Lower lobe of right lung (tissue), 2 donors: Measurements from ENCODE around the gene DIABLO. TPM values are rescaled to one million over a fixed set of nuclear protein-coding genes. Genes with fewer than 3 reads are reported as not detected.

Source experiments
- ATAC-seq, 2 donors: fragments of 200-7000 bp; cut with Tn5 transposase; one replicate each; pipeline ENCODE4 v1.9.1; 2020 to 2022; ENCODE audit warnings: mild to moderate bottlenecking in 2 of 2, moderate library complexity in 2 of 2
- DNase-seq: peaks from one replicate; pipeline ENCODE4 v3.0.0-alpha.2; 2020
- H3K27ac ChIP-seq: fragments of 200-600 bp; one replicate; pipeline ENCODE4 v1.8.0; 2022
- H3K27me3 ChIP-seq: fragments of 200-600 bp; one replicate; pipeline ENCODE4 v1.8.0; 2022; ENCODE audit warnings: low read depth
- H3K36me3 ChIP-seq: fragments of 200-600 bp; one replicate; pipeline ENCODE4 v1.8.0; 2022; ENCODE audit warnings: mild to moderate bottlenecking
- H3K4me1 ChIP-seq: fragments of 200-600 bp; one replicate; pipeline ENCODE4 v1.8.0; 2022
- H3K4me3 ChIP-seq: fragments of 200-600 bp; one replicate; pipeline ENCODE4 v1.8.0; 2022; ENCODE audit warnings: mild to moderate bottlenecking
- H3K9me3 ChIP-seq: fragments of 200-600 bp; one replicate; pipeline ENCODE4 v1.8.0; 2022
- intact Hi-C: fragments of 100-400 bp; cut with DNase I; formaldehyde crosslinking; loops from one replicate; pipeline ENCODE4 v1.11.0; 2022
- total RNA-seq: library from RNA; stranded (reverse); fragmentation: NEBNext Ultra II Directional; extraction: Animal tissue kit (Norgen Biotek cat#: 25700); gene quantifications from one replicate; pipeline ENCODE4 v1.2.1, GENCODE V29; 2021
- TF ChIP-seq, protein P1 (sequence below): fragments of 200-600 bp; IDR thresholded peaks from one replicate; pipeline ENCODE4 v1.8.0; 2022; ENCODE audit warnings: antibody characterized with exemption, mild to moderate bottlenecking
- donor health status: DM: no; HTN: yes; CAD: no; lungs with severe emphysema.

Gene DIABLO
- total RNA-seq, 1 donor from 2014 or later = 31.1 TPM

GRCh38 chr12:122238861-122239260, 13.0 kb upstream of the DIABLO start:
- no peak for ATAC-seq
- TF ChIP-seq, protein P1, sequence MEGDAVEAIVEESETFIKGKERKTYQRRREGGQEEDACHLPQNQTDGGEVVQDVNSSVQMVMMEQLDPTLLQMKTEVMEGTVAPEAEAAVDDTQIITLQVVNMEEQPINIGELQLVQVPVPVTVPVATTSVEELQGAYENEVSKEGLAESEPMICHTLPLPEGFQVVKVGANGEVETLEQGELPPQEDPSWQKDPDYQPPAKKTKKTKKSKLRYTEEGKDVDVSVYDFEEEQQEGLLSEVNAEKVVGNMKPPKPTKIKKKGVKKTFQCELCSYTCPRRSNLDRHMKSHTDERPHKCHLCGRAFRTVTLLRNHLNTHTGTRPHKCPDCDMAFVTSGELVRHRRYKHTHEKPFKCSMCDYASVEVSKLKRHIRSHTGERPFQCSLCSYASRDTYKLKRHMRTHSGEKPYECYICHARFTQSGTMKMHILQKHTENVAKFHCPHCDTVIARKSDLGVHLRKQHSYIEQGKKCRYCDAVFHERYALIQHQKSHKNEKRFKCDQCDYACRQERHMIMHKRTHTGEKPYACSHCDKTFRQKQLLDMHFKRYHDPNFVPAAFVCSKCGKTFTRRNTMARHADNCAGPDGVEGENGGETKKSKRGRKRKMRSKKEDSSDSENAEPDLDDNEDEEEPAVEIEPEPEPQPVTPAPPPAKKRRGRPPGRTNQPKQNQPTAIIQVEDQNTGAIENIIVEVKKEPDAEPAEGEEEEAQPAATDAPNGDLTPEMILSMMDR = no peak
- Histone ChIP-seq H3K4me3 (no peak overlapping the region), H3K36me3 (peaks cover 94% of the 10 kb centered on the region), H3K27me3 (no peaks in the 10 kb centered on the region), H3K4me1 (no peaks in the 10 kb centered on the region), H3K27ac (no peak overlapping the region), H3K9me3 (no peaks in the 10 kb centered on the region)
- DNase-seq = no peak
- intact Hi-C loops = no loop called here

DNA sequence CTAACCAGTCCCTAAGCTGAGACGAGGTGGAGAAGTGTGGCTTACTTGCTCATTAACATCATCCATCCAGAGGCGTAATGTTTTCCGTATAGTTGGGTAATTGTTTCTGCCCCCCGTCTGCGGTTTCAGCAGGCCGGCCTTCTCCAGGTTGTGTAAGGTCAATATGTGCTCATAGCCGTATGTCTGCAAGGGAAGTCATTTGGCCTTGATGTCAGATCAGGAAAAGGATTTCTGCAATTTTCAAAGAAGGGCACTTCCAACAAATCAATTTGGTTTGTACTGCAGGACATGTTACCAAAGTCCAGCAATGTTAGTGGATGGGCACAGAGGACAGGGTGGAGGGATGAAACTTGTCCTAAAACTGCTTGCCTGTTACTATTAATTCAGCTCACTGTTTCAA, 9.9 kb upstream of the DIABLO start:
- peaks cover 95% of the 10 kb centered on the region for H3K36me3 ChIP-seq

GRCh38 chr12:122232691-122233090, 6.8 kb upstream of the DIABLO start:
- no peak for DNase-seq
- intact Hi-C loops = no loop called here
- Histone ChIP-seq H3K4me3 (no peak overlapping the region), H3K36me3 (peaks cover 89% of the 10 kb centered on the region), H3K9me3 (no peaks in the 10 kb centered on the region), H3K27me3 (no peaks in the 10 kb centered on the region), H3K27ac (no peak overlapping the region), H3K4me1 (no peaks in the 10 kb centered on the region)
- TF ChIP-seq, protein P1 = no peak
- ATAC-seq = no peak

More for the DNA sequence above, 9.9 kb upstream of the DIABLO start:
- DNase-seq = no peak
- ATAC-seq = no peak
- Histone ChIP-seq H3K4me1 (no peaks in the 10 kb centered on the region), H3K4me3 (no peak overlapping the region), H3K9me3 (no peaks in the 10 kb centered on the region), H3K27me3 (no peaks in the 10 kb centered on the region), H3K27ac (no peak overlapping the region)
- TF ChIP-seq, protein P1 = no peak
- intact Hi-C loops = no loop called here

GRCh38 chr12:122230798-122231197, 4.9 kb upstream of the DIABLO start:
- TF ChIP-seq, protein P1 = no peak
- ATAC-seq = no peak
- Histone ChIP-seq H3K36me3 (peaks cover 70% of the 10 kb centered on the region), H3K4me3 (no peak overlapping the region), H3K4me1 (peaks cover 10% of the 10 kb centered on the region), H3K27ac (no peak overlapping the region), H3K27me3 (no peaks in the 10 kb centered on the region), H3K9me3 (no peaks in the 10 kb centered on the region)
- DNase-seq = no peak
- intact Hi-C loops = no loop called here

- DNase-seq = no peak
- no peak for ATAC-seq
- Histone ChIP-seq H3K9me3 (no peaks in the 10 kb centered on the region), H3K27me3 (no peaks in the 10 kb centered on the region), H3K4me3 (no peak overlapping the region), H3K36me3 (peaks cover 58% of the 10 kb centered on the region), H3K4me1 (peaks cover 22% of the 10 kb centered on the region), H3K27ac (no peak overlapping the region)
- intact Hi-C loops = no loop called here
- TF ChIP-seq, protein P1 = no peak
Observed at GRCh38 chr12:122228092-122228491, 2.2 kb upstream of the DIABLO start.

GRCh38 chr12:122227341-122227740, 1.5 kb upstream of the DIABLO start:
- Histone ChIP-seq H3K27ac (no peak overlapping the region), H3K36me3 (peaks cover 58% of the 10 kb centered on the region), H3K27me3 (no peaks in the 10 kb centered on the region), H3K4me3 (no peak overlapping the region), H3K4me1 (peaks cover 22% of the 10 kb centered on the region), H3K9me3 (no peaks in the 10 kb centered on the region)
- TF ChIP-seq, protein P1 = no peak
- ATAC-seq = no peak
- intact Hi-C loops = no loop called here
- peak; percentile 52 for DNase-seq
